SU-DHL-6 (cell line): Measurements from ENCODE around the gene TIMM22.

Experiments used
- EZH2phosphoT487 ChIP-seq: fragments of 200-600 bp; sonication (generic), shearing (Covaris generic); conservative IDR thresholded peaks from 2 replicates; pipeline ENCODE4 v1.6.1; 2018; ENCODE audit warnings: mild to moderate bottlenecking, antibody characterized with exemption, low read length, moderate library complexity, mixed read lengths
- TF ChIP-seq, protein P1 (sequence below): fragments of 200-600 bp; sonication (generic); IDR thresholded peaks from one replicate; pipeline ENCODE4 v1.5.1; 2017; ENCODE audit warnings: antibody characterized with exemption, mild to moderate bottlenecking, low read length, moderate library complexity; ENCODE audit not compliant: insufficient read depth, poor library complexity, severe bottlenecking

DNA sequence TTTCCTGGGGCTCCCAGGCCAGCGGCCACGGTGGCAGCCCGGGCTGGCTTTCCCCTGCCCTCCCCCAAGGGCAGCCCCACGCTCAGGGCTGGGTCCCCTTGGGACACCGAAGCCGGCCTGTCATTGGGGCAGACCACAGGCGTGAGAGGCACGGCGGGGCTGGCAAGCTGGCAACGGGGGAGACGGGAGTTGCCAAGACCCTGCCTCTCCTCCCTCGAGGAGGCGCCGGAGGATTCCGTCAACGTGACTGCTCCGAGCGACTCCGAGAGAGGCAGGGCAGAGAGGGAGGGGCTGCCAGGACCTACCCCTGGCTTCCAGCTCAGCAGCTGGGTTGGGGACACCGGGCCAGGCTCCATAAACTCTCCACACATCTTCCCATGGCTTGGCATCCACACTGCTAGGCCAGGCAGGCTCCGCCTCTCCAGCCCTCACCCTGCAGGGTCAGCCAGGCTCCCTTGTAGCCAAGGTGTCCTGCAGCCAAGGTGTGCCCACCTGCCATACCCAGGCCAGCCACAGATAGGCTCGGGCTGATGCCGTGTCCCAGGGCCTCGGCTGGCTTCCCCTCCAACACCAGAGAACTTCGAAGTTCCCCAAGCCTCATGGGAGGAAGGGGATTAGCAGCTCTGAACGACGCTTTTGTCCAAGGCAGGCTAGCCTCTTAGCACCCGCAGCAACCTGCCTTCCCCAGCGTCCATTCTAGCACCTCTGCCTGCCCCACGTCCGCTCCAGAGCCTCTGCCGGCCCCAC lies 25.5 kb downstream of the TIMM22 start:
- TF ChIP-seq, protein P1, sequence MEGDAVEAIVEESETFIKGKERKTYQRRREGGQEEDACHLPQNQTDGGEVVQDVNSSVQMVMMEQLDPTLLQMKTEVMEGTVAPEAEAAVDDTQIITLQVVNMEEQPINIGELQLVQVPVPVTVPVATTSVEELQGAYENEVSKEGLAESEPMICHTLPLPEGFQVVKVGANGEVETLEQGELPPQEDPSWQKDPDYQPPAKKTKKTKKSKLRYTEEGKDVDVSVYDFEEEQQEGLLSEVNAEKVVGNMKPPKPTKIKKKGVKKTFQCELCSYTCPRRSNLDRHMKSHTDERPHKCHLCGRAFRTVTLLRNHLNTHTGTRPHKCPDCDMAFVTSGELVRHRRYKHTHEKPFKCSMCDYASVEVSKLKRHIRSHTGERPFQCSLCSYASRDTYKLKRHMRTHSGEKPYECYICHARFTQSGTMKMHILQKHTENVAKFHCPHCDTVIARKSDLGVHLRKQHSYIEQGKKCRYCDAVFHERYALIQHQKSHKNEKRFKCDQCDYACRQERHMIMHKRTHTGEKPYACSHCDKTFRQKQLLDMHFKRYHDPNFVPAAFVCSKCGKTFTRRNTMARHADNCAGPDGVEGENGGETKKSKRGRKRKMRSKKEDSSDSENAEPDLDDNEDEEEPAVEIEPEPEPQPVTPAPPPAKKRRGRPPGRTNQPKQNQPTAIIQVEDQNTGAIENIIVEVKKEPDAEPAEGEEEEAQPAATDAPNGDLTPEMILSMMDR: no peak
- no peak for TF ChIP-seq EZH2phosphoT487
